Epidermal melanocyte (primary cell): ENCODE results near the gene CAMKV.

Source experiments
- DNase-seq: peaks from one replicate; pipeline ENCODE4 v3.0.0; 2011; ENCODE audit warnings: low spot score; ENCODE audit not compliant: insufficient read length

CAMKV gene

DNA sequence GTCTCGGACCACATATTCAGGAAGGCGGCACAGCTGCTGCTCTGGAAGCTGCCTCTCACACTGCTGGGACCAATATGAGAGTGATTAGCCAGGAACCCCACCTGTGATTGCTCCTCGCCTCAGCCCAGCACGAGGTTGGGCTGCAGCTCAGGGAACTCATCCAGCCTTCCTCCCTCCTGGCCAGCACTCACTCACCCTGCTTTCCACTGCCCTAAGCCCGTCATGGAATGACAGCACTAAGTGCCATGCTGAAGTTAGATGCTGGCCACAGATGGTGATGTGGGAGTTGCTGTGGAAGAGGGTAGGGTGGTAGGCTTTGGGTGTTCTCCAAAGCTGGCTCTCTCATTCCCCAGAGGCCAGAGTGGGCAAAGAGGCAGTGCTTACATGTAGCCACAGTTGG lies 26.6 kb upstream of the CAMKV start:
- DNase-seq: no peak

DNA sequence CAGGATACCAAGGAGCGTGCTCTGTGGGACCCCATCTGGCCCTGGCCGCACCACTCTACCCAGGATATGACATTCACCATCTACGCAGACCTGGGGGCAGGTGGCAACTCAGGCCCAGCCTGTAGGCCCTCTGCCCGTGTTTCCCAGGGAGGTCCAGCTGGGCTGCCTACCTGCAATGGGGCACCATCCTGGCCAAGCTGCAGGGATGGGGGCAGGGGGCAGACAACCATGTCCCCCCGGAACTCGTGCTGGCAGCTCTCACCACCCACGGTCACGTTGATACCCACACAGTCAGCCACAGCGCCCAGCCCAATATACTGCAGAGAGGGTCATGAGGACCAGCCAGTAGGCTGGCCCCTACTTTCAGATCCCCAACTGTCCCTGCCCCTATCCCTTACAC lies 26.1 kb upstream of the CAMKV start:
- no peak for DNase-seq

GRCh38 chr3:49889296-49889695 lies 19.6 kb upstream of the CAMKV start:
- no peak for DNase-seq

DNA sequence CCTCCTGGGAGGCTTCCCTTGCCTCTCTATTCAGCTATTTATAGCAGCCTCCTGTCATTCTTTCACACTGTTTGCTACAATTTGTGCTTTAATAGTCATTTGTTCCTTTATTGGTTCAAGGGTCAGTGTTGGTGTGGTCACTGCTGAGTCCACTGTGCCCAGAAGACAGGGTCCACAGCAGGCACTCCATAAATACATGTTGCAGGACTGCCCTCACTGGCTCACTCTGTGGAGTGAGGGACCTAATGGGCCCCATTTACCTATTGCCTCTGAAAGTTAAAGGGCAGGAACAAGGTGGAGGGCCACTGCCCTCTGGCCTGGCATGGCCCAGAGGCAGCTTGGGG lies 17.2 kb upstream of the CAMKV start:
- DNase-seq: no peak

GRCh38 chr3:49883998-49884397 lies 14.3 kb upstream of the CAMKV start:
- no peak for DNase-seq

- no peak for DNase-seq
Observed at GRCh38 chr3:49882166-49882565, 12.5 kb upstream of the CAMKV start.

DNA sequence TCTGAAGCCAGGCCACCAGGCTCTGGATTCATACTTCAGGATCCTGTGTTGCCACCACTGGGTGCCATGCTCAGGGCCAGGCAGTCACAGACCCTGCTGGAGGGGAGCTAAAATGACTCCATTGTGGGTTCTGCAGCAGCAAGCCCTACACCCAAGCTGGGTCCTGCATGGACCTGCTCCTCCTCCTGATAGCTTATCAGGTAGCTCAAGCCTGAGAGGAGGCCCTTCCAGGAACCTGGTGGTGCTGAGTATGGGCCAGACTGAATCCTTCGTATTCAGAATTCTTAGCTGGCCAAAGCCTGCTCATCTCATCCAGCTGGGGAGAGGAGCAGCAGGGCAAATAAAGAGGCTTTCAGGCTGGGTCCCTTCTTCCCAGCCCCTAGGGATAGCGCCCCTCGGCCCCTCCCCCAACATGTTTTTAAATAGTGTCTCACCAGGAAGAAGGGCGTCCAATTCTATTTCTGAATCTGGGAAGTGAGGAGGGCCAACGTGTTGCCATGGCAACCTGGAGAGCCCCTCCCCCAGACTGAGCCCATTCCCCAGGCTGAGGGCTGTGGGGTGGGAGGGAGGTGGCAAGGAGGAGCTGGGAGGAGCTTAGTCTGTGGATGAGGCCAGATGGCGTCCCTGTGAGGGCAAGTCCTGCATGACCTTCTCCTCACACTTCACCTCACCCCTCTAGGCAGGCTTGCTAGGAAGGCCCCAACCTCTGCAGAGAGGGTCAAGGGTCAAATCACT lies 11.0 kb upstream of the CAMKV start:
- no peak for DNase-seq

DNA sequence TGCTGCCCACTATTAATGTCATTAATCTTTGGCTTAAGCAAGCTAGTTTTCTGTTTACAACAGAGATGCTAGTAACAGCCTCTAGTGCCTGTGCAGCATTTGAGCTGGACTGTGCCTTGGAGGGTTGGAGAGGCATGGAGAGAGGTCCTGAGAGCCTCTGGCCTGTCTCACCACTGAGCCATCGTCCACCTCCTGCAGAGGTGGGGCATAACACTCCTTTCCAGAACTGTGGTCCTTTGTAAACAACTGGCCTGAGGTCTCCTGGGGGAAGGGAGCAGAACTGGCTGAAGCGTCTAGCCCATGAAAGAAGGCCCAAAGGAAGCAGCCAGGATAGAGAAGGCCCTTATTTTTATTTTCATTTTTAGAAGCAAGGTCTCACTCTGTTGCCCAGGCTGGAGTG lies 10.0 kb upstream of the CAMKV start:
- no peak for DNase-seq

- no peak for DNase-seq
Observed at GRCh38 chr3:49878686-49879085, 9.0 kb upstream of the CAMKV start.

DNA sequence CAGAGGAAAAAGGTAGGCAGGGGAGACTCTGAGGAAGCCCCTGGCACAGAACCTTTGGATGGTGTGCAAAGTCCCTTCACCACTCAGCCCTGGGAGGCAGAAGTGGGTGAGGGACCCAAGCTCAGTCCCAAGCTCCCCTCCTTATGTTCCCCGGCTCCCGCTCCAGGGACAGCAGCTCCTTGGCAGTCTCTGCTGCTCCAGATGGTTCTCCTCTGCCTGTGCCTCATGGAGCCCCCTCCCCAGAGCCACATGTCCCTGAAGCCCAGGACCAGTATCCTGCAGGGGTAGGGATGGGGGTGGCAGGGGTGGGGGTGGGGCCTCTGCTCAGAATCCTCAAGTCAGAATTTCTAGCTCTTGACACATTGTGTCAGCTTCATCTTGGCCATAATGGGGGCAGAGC lies 8.0 kb upstream of the CAMKV start:
- no peak for DNase-seq

DNA sequence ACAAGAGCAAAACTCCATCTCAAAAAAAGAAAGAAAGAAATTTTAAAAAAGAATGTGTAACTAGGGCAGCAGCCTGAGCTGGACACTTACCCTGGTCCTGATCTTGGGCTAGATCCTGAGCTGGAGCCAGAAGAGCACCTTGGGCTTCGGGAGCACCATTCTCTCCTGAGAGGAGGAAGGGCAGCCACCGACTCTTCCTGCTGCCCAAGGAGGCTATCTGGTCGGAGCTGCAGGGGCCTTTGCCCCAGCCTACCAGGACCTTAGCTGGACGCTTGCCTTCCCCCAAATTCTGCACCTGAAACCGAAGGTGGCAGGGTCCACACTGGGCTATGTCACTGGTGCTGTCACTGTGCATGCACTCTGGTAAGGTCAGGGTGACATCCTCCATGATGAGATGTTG lies 6.9 kb upstream of the CAMKV start:
- DNase-seq: no peak

DNA sequence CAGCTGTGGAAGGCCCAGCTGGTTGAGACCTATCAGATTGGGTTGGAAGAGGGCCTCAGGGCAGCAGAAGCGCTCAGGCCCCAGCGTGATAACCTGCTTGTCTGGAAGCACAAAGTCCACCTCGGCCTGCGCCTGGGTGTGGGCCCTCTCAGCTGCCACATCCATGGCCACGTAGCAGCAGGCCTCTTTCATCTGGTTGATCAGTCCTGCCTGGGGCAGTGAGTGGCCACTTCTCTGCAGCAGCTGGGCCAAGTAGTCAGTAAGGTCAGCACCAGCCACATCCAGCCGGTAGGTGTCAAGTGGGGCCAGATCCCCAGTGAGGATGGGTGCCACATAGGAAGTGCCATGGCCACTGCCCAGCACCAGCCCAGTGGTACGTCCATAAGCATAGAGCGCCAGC lies 3.9 kb upstream of the CAMKV start:
- DNase-seq: no peak

DNA sequence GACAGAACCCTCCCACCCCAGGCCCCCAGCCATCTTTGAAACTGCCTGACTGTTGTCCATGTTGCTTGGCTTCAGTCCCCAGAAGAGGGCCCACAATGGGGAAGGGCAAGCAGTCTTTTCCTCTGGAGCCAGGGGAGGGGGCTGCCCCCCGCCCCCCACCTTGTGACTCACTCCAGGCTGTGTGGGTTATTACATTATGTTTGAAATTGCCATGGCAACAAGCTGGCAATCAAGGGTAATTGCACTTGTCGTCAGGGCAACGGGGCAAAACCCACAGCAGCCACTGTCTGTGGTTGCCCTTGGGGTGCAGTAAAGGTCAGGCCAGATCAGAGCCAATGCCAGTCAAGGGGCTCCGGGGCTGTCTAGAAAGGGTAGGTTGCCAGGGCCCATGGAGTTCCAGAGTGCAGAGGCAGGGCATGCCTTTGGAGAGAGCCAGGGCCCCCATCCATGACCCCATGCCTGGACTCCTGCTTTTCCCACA lies 3.1 kb upstream of the CAMKV start:
- no peak for DNase-seq

GRCh38 chr3:49871531-49872153 lies 1.9 kb upstream of the CAMKV start:
- no peak for DNase-seq

DNA sequence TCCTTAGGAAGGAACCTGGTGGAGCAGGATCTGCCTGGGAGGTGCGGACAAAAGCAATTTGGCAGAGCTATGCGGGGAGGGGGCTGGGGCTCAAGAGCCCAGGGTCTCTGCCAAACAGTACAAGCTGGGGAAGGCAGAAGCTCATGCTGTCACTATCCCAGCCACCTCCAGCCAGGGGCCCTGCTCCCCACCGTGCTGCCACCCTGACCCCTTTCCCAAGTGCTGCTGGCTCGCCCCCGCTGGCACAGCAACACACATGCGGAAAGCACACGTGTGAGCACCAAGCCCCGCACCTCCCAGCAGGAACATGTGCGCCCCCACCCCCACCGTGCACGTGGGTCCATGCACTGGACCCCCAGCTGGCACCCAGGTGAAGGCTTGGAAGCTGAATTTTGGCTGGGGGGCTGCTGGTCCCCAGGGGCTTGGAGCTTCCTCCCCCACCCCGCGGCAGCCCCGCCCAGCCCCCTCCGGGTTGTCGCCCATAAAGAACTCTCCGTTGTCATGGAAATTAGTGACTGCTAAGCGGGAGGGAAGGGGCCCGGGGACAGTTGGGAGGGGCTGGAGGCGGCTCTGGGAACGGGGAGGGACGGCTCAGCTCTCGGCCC lies 742 bp downstream of the CAMKV start:
- DNase-seq: no peak

DNA sequence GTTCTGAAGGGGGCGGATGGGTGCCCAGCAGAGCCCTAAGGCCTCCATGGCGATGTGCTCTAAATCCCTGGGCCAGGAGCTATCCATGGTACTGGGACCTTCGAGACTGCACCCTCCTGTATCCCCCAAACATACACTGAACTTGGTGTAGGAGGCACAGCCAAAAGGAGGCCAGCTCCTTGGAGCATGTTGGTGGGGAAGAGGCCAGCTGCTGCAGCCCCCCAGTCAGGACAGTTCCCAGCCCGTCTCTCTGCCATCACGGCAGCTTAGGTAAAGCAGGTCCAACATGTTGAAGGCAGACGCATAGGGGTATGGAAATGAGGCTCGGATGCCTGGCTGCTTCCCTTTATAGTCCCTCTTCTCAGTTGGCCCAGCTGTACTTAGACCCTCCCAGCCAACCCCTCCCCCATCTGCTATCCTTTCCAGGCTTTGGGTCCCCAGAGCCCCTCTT lies 1.8 kb downstream of the CAMKV start:
- no peak for DNase-seq

- DNase-seq: no peak
Observed at GRCh38 chr3:49867400-49867799, 2.3 kb downstream of the CAMKV start.

DNA sequence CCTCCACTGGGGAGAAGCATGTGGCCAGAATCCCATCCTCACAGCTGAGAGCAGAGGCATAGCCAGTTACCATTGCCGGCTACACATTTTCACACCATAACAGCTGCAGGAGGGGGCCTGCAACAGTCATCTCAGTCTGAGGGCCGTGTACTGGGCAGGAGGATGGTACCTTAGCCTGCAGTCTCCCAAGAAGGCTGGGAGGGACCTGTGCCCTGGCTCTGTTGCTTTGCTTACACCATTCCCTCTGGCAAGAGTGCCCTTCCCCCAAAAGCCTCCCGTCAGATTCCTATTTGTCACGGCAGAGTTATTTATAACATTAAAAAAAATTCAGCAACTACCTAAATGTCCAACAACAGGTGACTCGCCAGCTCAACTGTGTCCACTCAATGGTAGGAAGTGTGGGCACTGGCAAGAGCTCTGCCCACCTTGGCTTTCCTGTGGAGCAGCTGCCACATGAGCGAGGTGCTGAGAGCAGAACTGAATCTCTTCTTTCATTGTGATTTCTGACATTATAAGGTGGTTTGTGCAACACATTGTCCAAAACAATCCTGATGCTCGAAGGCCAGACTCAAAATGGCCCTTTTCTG lies 4.4 kb downstream of the CAMKV start:
- DNase-seq: no peak

DNA sequence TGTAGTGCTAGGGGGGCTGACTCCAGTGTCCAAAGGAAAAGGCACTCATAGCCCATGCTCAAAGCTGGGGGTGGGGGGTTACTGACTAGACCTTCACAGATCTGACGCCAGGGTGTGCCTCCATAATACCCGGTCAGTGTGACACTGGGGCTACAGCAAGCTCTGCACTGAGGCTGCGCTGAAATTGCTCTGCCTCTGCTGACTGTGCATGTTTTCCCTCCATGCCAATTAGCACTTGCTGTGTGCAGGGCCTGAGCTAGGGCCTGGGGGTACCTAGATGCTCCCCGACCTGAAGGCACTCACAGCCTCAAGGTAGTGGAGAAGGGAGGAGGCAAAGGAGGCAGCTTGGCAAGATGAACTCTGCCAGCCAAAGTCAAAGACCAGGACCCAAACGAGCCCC lies 5.2 kb downstream of the CAMKV start:
- no peak for DNase-seq

- no peak for DNase-seq
Observed at GRCh38 chr3:49859576-49860305, 10.0 kb downstream of the CAMKV start.

DNA sequence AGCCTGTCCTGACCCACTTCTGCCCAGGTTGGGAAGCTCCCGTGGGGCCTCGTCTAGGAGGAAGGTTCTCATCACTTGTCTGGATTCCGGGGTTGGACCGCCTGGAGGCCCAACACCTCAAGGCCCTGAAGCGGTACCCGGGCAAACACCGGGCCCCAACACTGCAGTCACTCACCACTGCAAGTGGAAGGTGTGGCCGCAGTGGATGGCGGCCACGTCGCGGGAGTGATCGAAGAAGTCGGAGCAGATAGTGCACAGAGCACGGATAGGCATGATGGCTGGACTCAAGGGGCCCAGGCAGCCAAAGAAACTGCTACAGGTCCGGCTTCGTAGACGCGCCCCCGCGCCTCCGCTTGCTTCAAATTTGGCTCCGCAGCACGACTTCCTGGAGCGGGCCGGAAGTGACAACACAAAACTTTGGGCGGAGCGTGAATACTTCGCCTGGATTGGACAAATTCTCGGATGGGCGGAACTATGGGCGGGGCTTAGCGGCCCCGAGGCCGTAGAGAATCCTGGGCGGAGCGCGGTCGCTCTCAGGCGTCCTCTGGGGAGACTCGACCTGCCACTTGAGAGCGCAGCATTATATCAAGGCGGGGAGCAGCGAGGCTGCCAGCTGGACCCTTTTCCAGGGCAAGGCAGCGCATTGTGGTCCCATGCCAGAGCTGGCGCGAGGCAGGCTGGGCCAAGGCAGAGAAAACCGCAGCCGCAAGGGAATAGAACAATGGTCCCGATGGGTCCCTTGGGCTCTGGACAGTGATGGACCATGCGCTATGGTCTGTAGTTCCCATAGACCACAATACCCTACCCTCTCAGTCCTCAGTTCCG lies 13.3 kb downstream of the CAMKV start, which contains the start of gene TRAIP:
TSS of gene TRAIP (minus strand) at position 384 of the 825 bp plus-strand sequence. CDS start at position 273, 111 bp downstream.
- peak; percentile 99 for DNase-seq
